DND-41 (cell line): ENCODE data around the gene KIF1A.

ENCODE experiments used
- CTCF ChIP-seq: IDR thresholded peaks from 2 replicates; pipeline ENCODE4 v1.5.1; 2012; ENCODE audit warnings: borderline replicate concordance, low read length, moderate library complexity, mild to moderate bottlenecking; ENCODE audit not compliant: poor library complexity, severe bottlenecking; ENCODE audit errors: extremely low read depth
- EZH2 ChIP-seq: IDR thresholded peaks from 3 replicates; pipeline ENCODE4 v1.6.1; 2012; ENCODE audit warnings: borderline replicate concordance, low read depth, mild to moderate bottlenecking, moderate library complexity, low read length, inconsistent platforms; ENCODE audit not compliant: severe bottlenecking

- TF ChIP-seq EZH2 (no peak), CTCF (no peak)
Measured at GRCh38 chr2:240739797-240740196, 80.2 kb downstream of the KIF1A start.
